ENCODE results near the gene PIEZO2.

- TF ChIP-seq CTCF (conservative IDR thresholded peaks at IDR 0.05; ENCODE audit: low read depth, low read length) (no peak), EZH2 (IDR thresholded peaks at IDR 0.05; ENCODE audit: borderline replicate concordance, low read depth, low read length, poor library complexity, severe bottlenecking) (no peak)
These were observed 140.2 kb downstream of the PIEZO2 start for GRCh38 chr18:11009147-11009546.
